Natural killer cell (primary cell): ENCODE results near the gene CABP7. TPM values are rescaled to one million over a fixed set of nuclear protein-coding genes. Genes with fewer than 3 reads are reported as not detected.

Experiments
- ATAC-seq, 3 donors: fragments of 150-1000 bp in 2 of 3; fragments of 200-7000 bp in 1 of 3; cut with Tn5 transposase; 1 replicate in 1 of 3; 2 replicates in 2 of 3; pipeline ENCODE4 v1.10.0; 2021; ENCODE audit warnings: mild to moderate bottlenecking in 2 of 3, moderate library complexity in 2 of 3
- DNase-seq, 2 donors: peaks; one replicate each; pipeline versions ENCODE4 v3.0.0 to v3.0.0-alpha.2; 2013 to 2021; ENCODE audit warnings: mixed read lengths in 1 of 2
- H3K27ac ChIP-seq: one replicate; pipeline ENCODE4 v1.5.1; 2013; ENCODE audit warnings: mild to moderate bottlenecking, low read length
- H3K27me3 ChIP-seq: one replicate; pipeline ENCODE4 v1.6.1; 2013; ENCODE audit warnings: low read length; ENCODE audit not compliant: control insufficient read depth, insufficient read depth
- H3K36me3 ChIP-seq: one replicate; pipeline ENCODE4 v1.6.1; 2013; ENCODE audit warnings: low read length; ENCODE audit not compliant: control insufficient read depth, insufficient read depth
- H3K4me1 ChIP-seq: one replicate; pipeline ENCODE4 v1.6.1; 2013; ENCODE audit warnings: low read length; ENCODE audit not compliant: control insufficient read depth, insufficient read depth
- H3K4me3 ChIP-seq: one replicate; pipeline ENCODE4 v1.5.1; 2013; ENCODE audit warnings: low read length
- H3K9me3 ChIP-seq: one replicate; pipeline ENCODE4 v1.6.1; 2013; ENCODE audit warnings: low read length; ENCODE audit not compliant: control insufficient read depth, insufficient read depth
- H3K27ac Mint-ChIP-seq, 2 donors: one replicate each; pipeline ENCODE4 v1.8.0; 2022; ENCODE audit warnings: mild to moderate bottlenecking in 2 of 2, mixed read lengths in 2 of 2, moderate library complexity in 1 of 2
- H3K27me3 Mint-ChIP-seq, 2 donors: one replicate each; pipeline ENCODE4 v1.8.0; 2022; ENCODE audit warnings: low read depth in 2 of 2, mixed read lengths in 2 of 2
- H3K36me3 Mint-ChIP-seq: one replicate; pipeline ENCODE4 v1.8.0; 2022; ENCODE audit warnings: mixed read lengths
- H3K4me1 Mint-ChIP-seq, 2 donors: one replicate each; pipeline ENCODE4 v1.8.0; 2022; ENCODE audit warnings: mixed read lengths in 2 of 2
- H3K4me3 Mint-ChIP-seq: one replicate; pipeline ENCODE4 v1.8.0; 2022; ENCODE audit warnings: mild to moderate bottlenecking, moderate library complexity, mixed read lengths
- H3K9me3 Mint-ChIP-seq, 2 donors: one replicate each; pipeline ENCODE4 v1.8.0; 2022; ENCODE audit warnings: mixed read lengths in 2 of 2
- CTCF ChIP-seq: fragments of 200-600 bp; IDR thresholded peaks from one replicate; pipeline ENCODE4 v1.8.0; 2022; ENCODE audit warnings: antibody characterized with exemption
- WGBS: methylation state at CpG from one replicate; pipeline ENCODE4 v1.1.7; 2013; ENCODE audit warnings: missing lambda C conversion rate; ENCODE audit not compliant: insufficient coverage; 5-methylcytosine and 5-hydroxymethylcytosine counted together
- intact Hi-C: fragments of 100-400 bp; cut with micrococcal nuclease; formaldehyde crosslinking; loops from one replicate; pipeline ENCODE4 v1.14.2; 2022
- total RNA-seq, 4 donors: library from RNA; stranded (reverse); fragments of 120-200 nt in 1 of 4; gene quantifications; one replicate each; pipeline versions ENCODE4 v1.2.3 to v1.2.4, GENCODE V29; 2013 to 2022

CABP7 gene
- total RNA-seq, 3 donors from 2014 or later (not counting 1 experiment from before 2014, with no cell fraction given), result 0.35 to 0.93 (median 0.54) TPM

GRCh38 chr22:29769723-29770321, 50.0 kb downstream of the CABP7 start:
- H3K27me3 Mint-ChIP-seq, result no peaks in the 10 kb centered on the region

GRCh38 chr22:29772170-29772641, 52.4 kb downstream of the CABP7 start:
- Mint-ChIP-seq H3K9me3 (no peaks in the 10 kb centered on the region), H3K4me1 (peaks cover 13 to 17% of the 10 kb centered on the region in 2 donors), H3K27me3 (no peaks in the 10 kb centered on the region), H3K27ac (no peak overlapping the region), H3K4me3 (no peak overlapping the region), H3K36me3 (no peaks in the 10 kb centered on the region)
- 82% methylated on average over 5 of the region's 5 CpGs for WGBS
- Histone ChIP-seq H3K4me3 (no peak overlapping the region), H3K27me3 (no peaks in the 10 kb centered on the region), H3K27ac (no peak overlapping the region), H3K4me1 (peaks cover 11% of the 10 kb centered on the region), H3K9me3 (no peaks in the 10 kb centered on the region), H3K36me3 (peaks cover 17% of the 10 kb centered on the region)
- DNase-seq, result no peak
- no peak for TF ChIP-seq CTCF
- no peak for ATAC-seq
- intact Hi-C loops, result no loop called here

More at GRCh38 chr22:29769723-29770321, 50.0 kb downstream of the CABP7 start:
- intact Hi-C loops, result loop anchor here (10.0 kb wide), 1 partner anchor 165 kb away; the partner anchor contains the start of gene NF2
- peaks cover 23% of the 10 kb centered on the region for H3K4me1 ChIP-seq
- Mint-ChIP-seq H3K9me3 (no peaks in the 10 kb centered on the region), H3K36me3 (no peaks in the 10 kb centered on the region), H3K27ac (no peak overlapping the region), H3K4me1 (peaks cover 34 to 37% of the 10 kb centered on the region in 2 donors), H3K4me3 (no peak overlapping the region)
- no peaks in the 10 kb centered on the region for H3K27me3 ChIP-seq
- ATAC-seq, result no peak
- H3K9me3 ChIP-seq, result no peaks in the 10 kb centered on the region
- H3K4me3 ChIP-seq, result no peak overlapping the region
- TF ChIP-seq CTCF, result no peak
- peaks cover 17% of the 10 kb centered on the region for H3K36me3 ChIP-seq
- no CpG with 5 or more reads among the region's 2 CpGs for WGBS
- H3K27ac ChIP-seq, result no peak overlapping the region
- no peak for DNase-seq

GRCh38 chr22:29773233-29773632, 53.4 kb downstream of the CABP7 start:
- Mint-ChIP-seq H3K36me3 (no peaks in the 10 kb centered on the region), H3K9me3 (no peaks in the 10 kb centered on the region), H3K4me3 (no peak overlapping the region), H3K27ac (no peak overlapping the region), H3K27me3 (no peaks in the 10 kb centered on the region), H3K4me1 (peaks cover 3 to 7% of the 10 kb centered on the region in 2 donors)
- 94% methylated on average over 2 of the region's 2 CpGs for WGBS
- ATAC-seq (no peak), DNase-seq (no peak)
- no peak for TF ChIP-seq CTCF
- intact Hi-C loops, result no loop called here
- Histone ChIP-seq H3K27ac (no peak overlapping the region), H3K4me1 (peaks cover 4% of the 10 kb centered on the region), H3K4me3 (no peak overlapping the region), H3K36me3 (peaks cover 17% of the 10 kb centered on the region), H3K27me3 (no peaks in the 10 kb centered on the region), H3K9me3 (no peaks in the 10 kb centered on the region)

DNA sequence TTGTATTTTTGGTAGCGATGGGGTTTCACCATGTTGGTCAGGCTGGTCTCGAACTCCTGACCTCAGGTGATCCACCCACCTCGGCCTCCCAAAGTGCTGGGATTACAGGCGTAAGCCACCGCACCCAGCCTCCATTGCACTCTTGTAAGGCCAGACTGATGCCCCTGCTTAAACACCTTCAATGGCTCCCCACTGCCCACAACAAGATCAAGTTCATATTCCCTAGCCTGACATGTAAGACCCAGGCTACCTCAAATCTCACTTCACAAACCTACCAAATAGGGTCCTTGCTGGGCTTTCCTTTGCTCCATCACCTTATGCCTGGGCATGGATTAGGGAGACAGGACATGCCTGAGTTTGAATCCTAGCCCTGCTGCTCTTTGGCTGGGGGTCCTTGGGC, 60.4 kb downstream of the CABP7 start:
- WGBS, result 98% methylated on average over 5 of the region's 5 CpGs
- no peak overlapping the region for H3K27ac Mint-ChIP-seq
- no peaks in the 10 kb centered on the region for H3K27me3 ChIP-seq
- H3K4me3 Mint-ChIP-seq, result no peak overlapping the region
- H3K4me1 Mint-ChIP-seq, result no peaks in the 10 kb centered on the region
- no peaks in the 10 kb centered on the region for H3K9me3 ChIP-seq
- no peak overlapping the region for H3K27ac ChIP-seq
- no peak for TF ChIP-seq CTCF
- no peaks in the 10 kb centered on the region for H3K9me3 Mint-ChIP-seq
- no peaks in the 10 kb centered on the region for H3K4me1 ChIP-seq
- H3K36me3 Mint-ChIP-seq, result no peaks in the 10 kb centered on the region
- DNase-seq, result no peak
- no peaks in the 10 kb centered on the region for H3K36me3 ChIP-seq
- no peaks in the 10 kb centered on the region for H3K27me3 Mint-ChIP-seq
- H3K4me3 ChIP-seq, result no peak overlapping the region
- ATAC-seq, result no peak
- intact Hi-C loops, result no loop called here
